LNCaP clone FGC (cell line): ENCODE data around the gene TMEM63B.

ENCODE experiments used
- DNase-seq: peaks from one replicate; pipeline ENCODE4 v3.0.0-alpha.2; 2011; ENCODE audit warnings: low read depth
- H3K4me3 ChIP-seq: 2 replicates; pipeline ENCODE4 v1.5.1; 2011; ENCODE audit warnings: mild to moderate bottlenecking, low read depth, low read length, control low read depth
- CTCF ChIP-seq: IDR thresholded peaks from 2 replicates; pipeline ENCODE4 v1.5.1; 2012; ENCODE audit warnings: mild to moderate bottlenecking; ENCODE audit not compliant: control insufficient read depth, insufficient read depth; ENCODE audit errors: extremely low read depth

The TMEM63B gene

GRCh38 chr6:44110966-44111365 is 16.4 kb upstream of the TMEM63B start:
- H3K4me3 ChIP-seq, result no peak overlapping the region
- DNase-seq, result no peak
- TF ChIP-seq CTCF, result no peak

- DNase-seq, result no peak
- H3K4me3 ChIP-seq, result no peak overlapping the region
- no peak for TF ChIP-seq CTCF
These were observed 15.6 kb upstream of the TMEM63B start for GRCh38 chr6:44111434-44112417.

- H3K4me3 ChIP-seq, result no peak overlapping the region
- peak; percentile 7; the same call in 1 of the 2 replicates for TF ChIP-seq CTCF
- no peak for DNase-seq
These were observed 13.9 kb upstream of the TMEM63B start for GRCh38 chr6:44113414-44113813.

- DNase-seq, result no peak
- no peak for TF ChIP-seq CTCF
- no peak overlapping the region for H3K4me3 ChIP-seq
These were observed 11.5 kb upstream of the TMEM63B start for GRCh38 chr6:44115866-44116265.

GRCh38 chr6:44116641-44117382 is 10.5 kb upstream of the TMEM63B start:
- no peak for DNase-seq
- no peak for TF ChIP-seq CTCF
- H3K4me3 ChIP-seq, result no peak overlapping the region

- no peak for TF ChIP-seq CTCF
- H3K4me3 ChIP-seq, result no peak overlapping the region
- DNase-seq, result no peak
These were observed 9.8 kb upstream of the TMEM63B start for GRCh38 chr6:44117397-44118128.
